Breast epithelium (tissue), 4 donors: ENCODE results near the gene CNTNAP2. TPM values are rescaled to one million over a fixed set of nuclear protein-coding genes. Genes with fewer than 3 reads are reported as not detected.

Source experiments
- DNase-seq, 2 donors: peaks; one replicate each; pipeline ENCODE4 v3.0.0-alpha.2; 2019; ENCODE audit warnings: low spot score in 2 of 2
- H3K27ac ChIP-seq, 2 donors: fragments of 200-600 bp; sonication (generic) in 1 of 2; one replicate each; pipeline ENCODE4 v1.5.1; 2016 to 2019; ENCODE audit warnings: mild to moderate bottlenecking in 1 of 2
- H3K27me3 ChIP-seq, 2 donors: fragments of 200-600 bp; sonication (generic) in 1 of 2; one replicate each; pipeline versions ENCODE4 v1.5.1 to v1.6.0; 2017 to 2019; ENCODE audit warnings: control low read depth in 1 of 2, mild to moderate bottlenecking in 1 of 2
- H3K36me3 ChIP-seq: fragments of 200-600 bp; one replicate; pipeline ENCODE4 v1.5.1; 2019
- H3K4me1 ChIP-seq, 2 donors: fragments of 200-600 bp; sonication (generic); one replicate each; pipeline ENCODE4 v1.5.1; 2016 to 2019; ENCODE audit warnings: control low read depth in 1 of 2
- H3K4me3 ChIP-seq, 3 donors: fragments of 200-600 bp; sonication (generic); 1 replicate in 2 of 3; 2 replicates in 1 of 3; pipeline ENCODE4 v1.5.1; 2016 to 2019; ENCODE audit warnings: mild to moderate bottlenecking in 3 of 3, moderate library complexity in 2 of 3
- H3K9me3 ChIP-seq, 2 donors: fragments of 200-600 bp; sonication (generic) in 1 of 2; one replicate each; pipeline ENCODE4 v1.5.1; 2016 to 2019; ENCODE audit warnings: control low read depth in 1 of 2
- CTCF ChIP-seq, 3 donors: fragments of 450-650 bp; IDR thresholded peaks; one replicate each; pipeline ENCODE4 v1.5.1; 2016 to 2017; ENCODE audit warnings: antibody characterized with exemption in 3 of 3, mild to moderate bottlenecking in 3 of 3, moderate library complexity in 3 of 3
- POLR2A ChIP-seq: fragments of 450-650 bp; IDR thresholded peaks from one replicate; pipeline ENCODE4 v1.6.1; 2016; ENCODE audit warnings: antibody characterized with exemption, mild to moderate bottlenecking, moderate library complexity
- POLR2AphosphoS5 ChIP-seq, 3 donors: sonication (generic); formaldehyde crosslinking; IDR thresholded peaks; one replicate each; pipeline ENCODE4 v1.6.1; 2017; ENCODE audit warnings: antibody characterized with exemption in 3 of 3
- intact Hi-C: fragments of 100-400 bp; cut with DNase I; formaldehyde crosslinking; loops from one replicate; pipeline ENCODE4 v1.15.1; 2023; ENCODE audit warnings: low total_unique reads
- total RNA-seq, 3 donors: library from RNA; depleted of rRNA; stranded (reverse); fragments of >200 nt; gene quantifications; one replicate each; pipeline ENCODE4 v1.1.0, GENCODE V29; 2016

Gene CNTNAP2
- total RNA-seq, 3 donors from 2014 or later: 0.29 to 0.66 TPM; not detected in 1

- Histone ChIP-seq H3K4me3 (no peak overlapping the region), H3K27me3 (no peaks in the 10 kb centered on the region), H3K4me1 (no peaks in the 10 kb centered on the region), H3K36me3 (no peaks in the 10 kb centered on the region), H3K9me3 (no peaks in the 10 kb centered on the region), H3K27ac (no peak overlapping the region)
- intact Hi-C loops: no loop called here
- no peak for DNase-seq
- no peak for TF ChIP-seq CTCF (IDR thresholded peaks at IDR 0.05)
- TF ChIP-seq POLR2AphosphoS5 (IDR thresholded peaks at IDR 0.05): no peak
- TF ChIP-seq POLR2A: no peak
Measured at GRCh38 chr7:147984265-147984664, 1867.7 kb downstream of the CNTNAP2 start.

GRCh38 chr7:147990079-147990478 is 1873.5 kb downstream of the CNTNAP2 start:
- DNase-seq: no peak
- Histone ChIP-seq H3K36me3 (no peaks in the 10 kb centered on the region), H3K27me3 (no peaks in the 10 kb centered on the region), H3K4me3 (no peak overlapping the region), H3K9me3 (peaks cover 0 to 9% of the 10 kb centered on the region in 2 donors), H3K27ac (no peak overlapping the region), H3K4me1 (no peaks in the 10 kb centered on the region)
- TF ChIP-seq POLR2AphosphoS5 (IDR thresholded peaks at IDR 0.05): no peak
- intact Hi-C loops: no loop called here

- H3K27ac ChIP-seq: no peak overlapping the region
- peaks cover 0 to 9% of the 10 kb centered on the region in 2 donors for H3K9me3 ChIP-seq
- H3K4me3 ChIP-seq: no peak overlapping the region
- TF ChIP-seq CTCF (IDR thresholded peaks at IDR 0.05): no peak
- no peak for TF ChIP-seq POLR2AphosphoS5 (IDR thresholded peaks at IDR 0.05)
- no peak for TF ChIP-seq POLR2A
- no peaks in the 10 kb centered on the region for H3K4me1 ChIP-seq
- no peak for DNase-seq
- H3K27me3 ChIP-seq: no peaks in the 10 kb centered on the region
- no peaks in the 10 kb centered on the region for H3K36me3 ChIP-seq
- intact Hi-C loops: no loop called here
Measured at GRCh38 chr7:147990942-147991341, 1874.3 kb downstream of the CNTNAP2 start.

GRCh38 chr7:147992698-147993097 is 1876.1 kb downstream of the CNTNAP2 start:
- Histone ChIP-seq H3K4me1 (no peaks in the 10 kb centered on the region), H3K9me3 (peaks cover 0 to 9% of the 10 kb centered on the region in 2 donors), H3K4me3 (no peak overlapping the region), H3K36me3 (no peaks in the 10 kb centered on the region), H3K27ac (no peak overlapping the region), H3K27me3 (no peaks in the 10 kb centered on the region)
- intact Hi-C loops: no loop called here
- DNase-seq: no peak
- TF ChIP-seq POLR2AphosphoS5 (IDR thresholded peaks at IDR 0.05) (no peak), POLR2A (no peak), CTCF (IDR thresholded peaks at IDR 0.05) (no peak)

- no peaks in the 10 kb centered on the region for H3K4me1 ChIP-seq
- no peaks in the 10 kb centered on the region for H3K36me3 ChIP-seq
- no peak overlapping the region for H3K27ac ChIP-seq
- no peaks in the 10 kb centered on the region for H3K27me3 ChIP-seq
- no peaks in the 10 kb centered on the region for H3K9me3 ChIP-seq
- intact Hi-C loops: no loop called here
- H3K4me3 ChIP-seq: no peak overlapping the region
- TF ChIP-seq POLR2A: no peak
- no peak for TF ChIP-seq POLR2AphosphoS5 (IDR thresholded peaks at IDR 0.05)
- no peak for TF ChIP-seq CTCF (IDR thresholded peaks at IDR 0.05)
- no peak for DNase-seq
Measured at GRCh38 chr7:147997636-147998035, 1881.0 kb downstream of the CNTNAP2 start.

- no peak overlapping the region for H3K27ac ChIP-seq
- no peak for DNase-seq
- TF ChIP-seq POLR2AphosphoS5 (IDR thresholded peaks at IDR 0.05) (no peak), POLR2A (no peak), CTCF (IDR thresholded peaks at IDR 0.05) (no peak)
- no peaks in the 10 kb centered on the region for H3K9me3 ChIP-seq
- H3K4me3 ChIP-seq: no peak overlapping the region
- no peaks in the 10 kb centered on the region for H3K4me1 ChIP-seq
- no peaks in the 10 kb centered on the region for H3K27me3 ChIP-seq
- H3K36me3 ChIP-seq: no peaks in the 10 kb centered on the region
- intact Hi-C loops: no loop called here
Measured at GRCh38 chr7:147999962-148000361, 1883.4 kb downstream of the CNTNAP2 start.
